ENCODE measurements around the gene ZNF48. TPM values are rescaled to one million over a fixed set of nuclear protein-coding genes. Genes with fewer than 3 reads are reported as not detected.

ZNF48 gene
- total RNA-seq, 2 experiments from 2014 or later = 5.3 to 6.0 TPM

- Mint-ChIP-seq H3K27ac (peak overlapping the region; percentile 96), H3K27me3 (ENCODE audit: low read depth) (no peaks in the 10 kb centered on the region), H3K9me3 (no peaks in the 10 kb centered on the region), H3K4me3 (peak overlapping the region; percentile 94), H3K36me3 (ENCODE audit: low read depth) (peaks cover 30% of the 10 kb centered on the region), H3K4me1 (ENCODE audit: low read depth) (peaks cover 53% of the 10 kb centered on the region)
- intact Hi-C loops (cut with micrococcal nuclease) = loop anchor here (1.0 to 2.0 kb wide), 3 partner anchors 16 to 24 kb away; partner anchors contain the start of gene TBC1D10B
- no peak for DNase-seq
- CTCF ChIA-PET = interaction anchor here (0.8 to 1.5 kb wide), 3 partner anchors 28 to 274 kb away, joined by 3 to 5 read pairs (median 3); partner anchors contain the start of gene SEPTIN1
Observed at GRCh38 chr16:30354423-30355143, 40.6 kb upstream of the ZNF48 start.

GRCh38 chr16:30355144-30355953, 39.9 kb upstream of the ZNF48 start, which contains the start of gene CD2BP2:
Gene CD2BP2, minus strand, starts transcription at chr16:30355308. Its CDS starts 627 bp downstream, at chr16:30354681.
- Mint-ChIP-seq H3K27me3 (ENCODE audit: low read depth) (no peaks in the 10 kb centered on the region), H3K36me3 (ENCODE audit: low read depth) (peaks cover 27% of the 10 kb centered on the region), H3K9me3 (no peaks in the 10 kb centered on the region), H3K4me1 (ENCODE audit: low read depth) (peaks cover 47% of the 10 kb centered on the region), H3K4me3 (peak within 1 kb of the TSS; percentile 94), H3K27ac (peak within 1 kb of the TSS; percentile 96)
- intact Hi-C loops (cut with micrococcal nuclease) = loop anchor here (1.0 to 2.0 kb wide), 3 partner anchors 15 to 23 kb away; partner anchors contain the start of gene TBC1D10B
- peak; percentile 97 for DNase-seq
- CTCF ChIA-PET = interaction anchor here (0.8 to 1.5 kb wide), 3 partner anchors 27 to 274 kb away, joined by 3 to 5 read pairs (median 3); partner anchors contain the start of gene SEPTIN1

GRCh38 chr16:30355954-30356308, 39.3 kb upstream of the ZNF48 start:
- peaks cover 25% of the 10 kb centered on the region for H3K36me3 Mint-ChIP-seq (ENCODE audit: low read depth)
- intact Hi-C loops (cut with micrococcal nuclease) = loop anchor here (1.0 to 2.0 kb wide), 3 partner anchors 14 to 23 kb away; partner anchors contain the start of gene TBC1D10B
- H3K4me1 Mint-ChIP-seq (ENCODE audit: low read depth) = peaks cover 41% of the 10 kb centered on the region
- no peaks in the 10 kb centered on the region for H3K9me3 Mint-ChIP-seq
- no peaks in the 10 kb centered on the region for H3K27me3 Mint-ChIP-seq (ENCODE audit: low read depth)
- DNase-seq = no peak
- H3K27ac Mint-ChIP-seq = peak overlapping the region; percentile 96
- CTCF ChIA-PET = no interaction called here
- peak overlapping the region; percentile 94 for H3K4me3 Mint-ChIP-seq

- intact Hi-C loops (cut with micrococcal nuclease) = no loop called here
- Mint-ChIP-seq H3K4me1 (ENCODE audit: low read depth) (peaks cover 36% of the 10 kb centered on the region), H3K27me3 (ENCODE audit: low read depth) (no peaks in the 10 kb centered on the region), H3K36me3 (ENCODE audit: low read depth) (peaks cover 22% of the 10 kb centered on the region), H3K9me3 (no peaks in the 10 kb centered on the region), H3K27ac (peak overlapping the region; percentile 96), H3K4me3 (peak overlapping the region; percentile 94)
- CTCF ChIA-PET = interaction anchor here (0.9 kb wide), 1 partner anchor 53 kb away, joined by 3 read pairs; no protein-coding TSS in a partner anchor
- no peak for DNase-seq
Observed at GRCh38 chr16:30356401-30357084, 38.7 kb upstream of the ZNF48 start.

- peaks cover 20% of the 10 kb centered on the region for H3K36me3 Mint-ChIP-seq (ENCODE audit: low read depth)
- DNase-seq = no peak
- CTCF ChIA-PET = interaction anchor here (0.9 to 1.9 kb wide), 2 partner anchors 10 to 52 kb away, joined by 3 to 7 read pairs; no protein-coding TSS in a partner anchor
- H3K4me1 Mint-ChIP-seq (ENCODE audit: low read depth) = peaks cover 35% of the 10 kb centered on the region
- intact Hi-C loops (cut with micrococcal nuclease) = no loop called here
- no peaks in the 10 kb centered on the region for H3K9me3 Mint-ChIP-seq
- peak overlapping the region; percentile 66 for H3K27ac Mint-ChIP-seq
- H3K27me3 Mint-ChIP-seq (ENCODE audit: low read depth) = no peaks in the 10 kb centered on the region
- no peak overlapping the region for H3K4me3 Mint-ChIP-seq
Observed at GRCh38 chr16:30357085-30357714, 38.0 kb upstream of the ZNF48 start.

- Mint-ChIP-seq H3K27me3 (ENCODE audit: low read depth) (no peaks in the 10 kb centered on the region), H3K4me3 (no peak overlapping the region), H3K36me3 (ENCODE audit: low read depth) (peaks cover 20% of the 10 kb centered on the region), H3K4me1 (ENCODE audit: low read depth) (peaks cover 31% of the 10 kb centered on the region), H3K9me3 (no peaks in the 10 kb centered on the region), H3K27ac (peak overlapping the region; percentile 66)
- CTCF ChIA-PET = interaction anchor here (1.9 kb wide), 1 partner anchor 9 kb away, joined by 7 read pairs; no protein-coding TSS in a partner anchor
- intact Hi-C loops (cut with micrococcal nuclease) = no loop called here
- no peak for DNase-seq
Observed at GRCh38 chr16:30357715-30358576, 37.3 kb upstream of the ZNF48 start.

- H3K4me1 Mint-ChIP-seq (ENCODE audit: low read depth) = peaks cover 26% of the 10 kb centered on the region
- intact Hi-C loops (cut with micrococcal nuclease) = no loop called here
Observed at GRCh38 chr16:30358577-30358936, 36.7 kb upstream of the ZNF48 start.

GRCh38 chr16:30358990-30359870, 36.0 kb upstream of the ZNF48 start:
- intact Hi-C loops (cut with micrococcal nuclease) = no loop called here
- Mint-ChIP-seq H3K4me3 (no peak overlapping the region), H3K27ac (peak overlapping the region; percentile 61), H3K27me3 (ENCODE audit: low read depth) (no peaks in the 10 kb centered on the region), H3K4me1 (ENCODE audit: low read depth) (peaks cover 20% of the 10 kb centered on the region), H3K9me3 (no peaks in the 10 kb centered on the region), H3K36me3 (ENCODE audit: low read depth) (peaks cover 16% of the 10 kb centered on the region)
- CTCF ChIA-PET = interaction anchor here (1.9 kb wide), 1 partner anchor 8 kb away, joined by 7 read pairs; no protein-coding TSS in a partner anchor
- DNase-seq = no peak

More at GRCh38 chr16:30358577-30358936, 36.7 kb upstream of the ZNF48 start:
- no peak for DNase-seq
- Mint-ChIP-seq H3K36me3 (ENCODE audit: low read depth) (peaks cover 17% of the 10 kb centered on the region), H3K27me3 (ENCODE audit: low read depth) (no peaks in the 10 kb centered on the region), H3K9me3 (no peaks in the 10 kb centered on the region), H3K4me3 (no peak overlapping the region), H3K27ac (no peak overlapping the region)
- CTCF ChIA-PET = interaction anchor here (1.9 kb wide), 1 partner anchor 9 kb away, joined by 7 read pairs; no protein-coding TSS in a partner anchor

GRCh38 chr16:30359871-30360170, 35.4 kb upstream of the ZNF48 start:
- no peaks in the 10 kb centered on the region for H3K27me3 Mint-ChIP-seq (ENCODE audit: low read depth)
- H3K36me3 Mint-ChIP-seq (ENCODE audit: low read depth) = peaks cover 13% of the 10 kb centered on the region
- DNase-seq = no peak
- H3K4me1 Mint-ChIP-seq (ENCODE audit: low read depth) = peaks cover 16% of the 10 kb centered on the region
- no peak overlapping the region for H3K27ac Mint-ChIP-seq
- intact Hi-C loops (cut with micrococcal nuclease) = no loop called here
- CTCF ChIA-PET = no interaction called here
- H3K4me3 Mint-ChIP-seq = no peak overlapping the region
- H3K9me3 Mint-ChIP-seq = no peaks in the 10 kb centered on the region

GRCh38 chr16:30361180-30361579, 34.0 kb upstream of the ZNF48 start:
- Mint-ChIP-seq H3K27ac (no peak overlapping the region), H3K9me3 (no peaks in the 10 kb centered on the region), H3K36me3 (ENCODE audit: low read depth) (peaks cover 19% of the 10 kb centered on the region), H3K4me1 (ENCODE audit: low read depth) (peaks cover 19% of the 10 kb centered on the region), H3K27me3 (ENCODE audit: low read depth) (no peaks in the 10 kb centered on the region), H3K4me3 (no peak overlapping the region)
- DNase-seq = no peak
- CTCF ChIA-PET = no interaction called here
- intact Hi-C loops (cut with micrococcal nuclease) = no loop called here
